HPDE6-E6E7 (cell line): ENCODE measurements around the gene CDH4.
"Not testable (repeated sequence)": the region's sequence is repeated elsewhere in the genome, so short reads cannot be mapped to it uniquely, and the experiment has no call there.

ENCODE experiments used
- DNase-seq: peaks from one replicate; pipeline ENCODE4 v3.0.0; 2011; ENCODE audit warnings: missing footprints; ENCODE audit errors: extremely low spot score

Gene CDH4

DNA sequence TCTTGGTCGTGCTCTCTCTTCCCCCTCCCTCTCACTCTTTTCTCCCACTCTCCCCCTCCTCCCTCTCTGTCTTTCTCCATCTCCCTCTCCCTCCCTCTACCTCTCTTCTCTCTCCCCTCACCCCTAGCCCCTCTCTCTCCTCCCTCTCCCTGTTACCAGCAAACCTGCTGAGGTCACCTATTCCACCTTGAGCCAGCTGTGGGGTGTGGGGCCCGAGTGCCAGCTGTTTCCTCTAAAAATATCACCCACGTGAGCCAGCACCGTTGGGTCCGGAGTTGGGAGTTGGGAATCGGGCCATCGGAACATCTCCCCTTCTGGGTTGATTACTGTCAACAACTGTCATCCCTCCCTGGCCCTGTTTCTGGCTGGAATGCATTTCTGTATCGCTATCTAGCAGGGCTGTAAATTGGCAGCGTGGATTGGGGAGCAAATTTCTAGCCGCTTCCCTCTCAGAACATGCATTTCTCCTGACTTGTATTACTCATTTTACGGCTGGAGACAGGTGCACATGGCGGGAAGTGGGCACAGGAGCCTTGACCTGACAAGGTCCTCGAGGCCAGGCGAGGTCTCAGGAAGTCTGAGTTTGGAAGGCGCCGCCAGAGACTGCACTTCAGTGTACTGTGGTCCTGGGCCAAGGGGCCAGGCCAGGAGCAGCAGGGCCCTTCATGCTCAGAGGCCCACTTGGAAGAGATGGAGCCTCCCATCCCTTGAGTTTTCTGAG is 165.3 kb downstream of the CDH4 start:
- no peak for DNase-seq

GRCh38 chr20:61419010-61419409 is 166.9 kb downstream of the CDH4 start:
- DNase-seq, result no peak

DNA sequence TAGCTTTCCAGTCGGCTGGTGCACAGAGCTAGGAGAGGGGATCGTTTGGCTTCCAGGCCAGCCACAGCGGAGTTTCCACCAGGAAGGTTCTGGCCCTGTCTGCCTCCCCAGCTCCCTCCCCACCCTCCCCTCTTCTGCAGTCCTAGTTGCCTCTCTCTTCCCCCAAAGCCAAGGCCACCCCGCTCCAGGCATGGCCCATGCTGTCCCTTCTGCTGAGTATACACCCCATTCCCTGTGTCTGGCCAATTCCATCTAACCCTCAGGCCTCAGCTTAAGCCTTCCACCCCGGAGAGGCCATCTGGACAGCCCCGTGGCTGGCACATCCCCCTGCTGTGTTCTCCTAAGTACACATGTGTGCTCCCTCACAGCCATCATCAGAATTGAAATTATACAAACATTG is 167.4 kb downstream of the CDH4 start:
- no peak for DNase-seq

- DNase-seq, result no peak
These were observed 168.0 kb downstream of the CDH4 start for GRCh38 chr20:61420056-61420455.

GRCh38 chr20:61420781-61421180 is 168.7 kb downstream of the CDH4 start:
- DNase-seq, result no peak

DNA sequence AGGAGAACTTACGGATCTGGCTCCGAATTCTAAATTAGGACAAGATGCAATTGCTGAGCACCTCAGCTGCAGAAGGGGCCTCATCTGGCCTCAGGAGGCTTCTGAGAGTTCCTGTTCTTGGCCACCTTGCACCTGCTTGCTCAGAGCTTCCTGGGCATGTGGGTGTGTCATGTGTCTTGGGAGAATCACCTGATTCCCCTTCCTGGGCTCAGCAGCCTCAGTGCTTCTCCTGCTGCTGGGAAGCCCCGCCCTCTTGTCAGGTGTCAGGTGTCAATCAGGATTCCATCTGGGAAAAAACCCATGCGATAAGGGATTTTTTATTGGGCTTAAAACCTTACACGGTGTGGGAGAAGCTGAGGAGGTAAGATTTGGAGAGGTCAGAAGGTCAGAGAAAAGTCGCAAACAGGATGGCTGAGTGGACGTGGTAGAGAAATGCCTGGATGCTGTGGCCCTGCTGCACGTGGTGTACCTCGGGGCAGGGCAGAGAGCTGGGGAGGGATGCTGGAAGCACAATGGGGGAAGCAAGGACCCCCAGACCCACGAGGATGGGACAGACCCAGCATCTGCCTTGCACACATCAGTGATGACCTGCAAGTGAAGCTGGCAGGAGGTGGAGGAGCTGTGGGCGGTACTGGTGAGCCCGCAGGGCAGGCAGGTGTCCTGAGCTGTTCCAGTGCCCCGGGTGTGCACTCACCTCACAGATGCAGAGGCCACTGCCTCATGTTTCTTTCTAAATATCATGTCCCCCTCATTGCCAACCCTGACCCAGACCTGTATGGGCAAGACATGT is 170.8 kb downstream of the CDH4 start:
- no peak for DNase-seq

- no peak for DNase-seq
These were observed 172.1 kb downstream of the CDH4 start for GRCh38 chr20:61424011-61424627.

DNA sequence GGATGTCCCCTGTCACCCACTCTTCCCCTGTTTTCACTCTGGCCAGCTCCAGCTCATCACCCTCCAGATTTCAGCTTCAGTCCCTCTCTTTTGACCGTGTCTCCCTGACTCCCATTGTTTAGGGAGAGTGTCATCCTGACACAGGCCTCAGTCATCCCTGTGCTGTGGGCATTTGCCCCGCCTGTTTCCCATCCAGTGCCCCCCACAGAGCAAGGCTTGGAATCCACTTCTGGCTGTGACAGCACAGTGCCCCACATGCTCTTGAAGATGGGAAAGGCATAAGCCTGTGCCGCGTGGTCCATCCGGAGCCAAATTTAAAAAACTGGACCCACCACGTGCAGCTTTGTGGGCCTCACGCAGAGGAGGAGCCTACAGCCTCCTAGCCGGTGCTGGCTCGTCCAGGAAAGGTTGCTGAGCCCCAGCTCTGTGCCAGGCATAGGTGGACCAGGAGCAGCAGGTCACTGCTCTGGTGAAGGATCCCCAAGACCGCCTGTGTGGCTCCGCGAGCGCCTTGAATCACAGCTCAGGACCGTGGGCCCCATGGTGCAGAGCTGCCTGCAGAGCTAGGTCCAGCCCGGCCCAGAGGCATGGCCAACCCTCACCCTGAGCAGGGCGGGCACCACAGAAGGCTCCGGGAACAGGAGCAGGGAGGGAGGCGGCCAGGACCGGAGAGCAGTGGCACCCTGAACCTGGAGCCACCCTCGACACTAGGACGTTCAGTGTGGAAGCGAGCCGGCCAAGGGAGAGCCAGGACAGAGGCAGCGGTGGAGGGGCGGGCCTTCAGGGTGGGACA is 172.8 kb downstream of the CDH4 start:
- no peak for DNase-seq

DNA sequence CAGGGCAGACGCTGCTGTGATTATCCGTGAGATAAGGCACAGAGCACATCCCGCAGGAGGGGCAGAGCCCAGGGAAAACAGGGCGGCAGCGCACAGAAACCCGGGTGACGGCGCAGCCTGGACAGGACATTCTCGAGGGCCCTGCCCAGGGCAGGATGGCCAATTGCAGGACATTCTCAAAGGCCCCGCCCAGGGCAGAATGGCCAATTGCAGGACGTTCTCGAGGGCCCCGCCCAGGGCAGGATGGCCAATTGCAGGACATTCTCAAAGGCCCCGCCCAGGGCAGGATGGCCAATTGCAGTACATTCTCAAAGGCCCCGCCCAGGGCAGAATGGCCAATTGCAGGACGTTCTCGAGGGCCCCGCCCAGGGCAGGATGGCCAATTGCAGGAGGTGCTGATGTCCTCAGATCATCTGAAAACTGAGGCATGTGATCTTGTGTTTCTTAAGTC is 173.5 kb downstream of the CDH4 start:
- DNase-seq, result not testable (repeated sequence)

DNA sequence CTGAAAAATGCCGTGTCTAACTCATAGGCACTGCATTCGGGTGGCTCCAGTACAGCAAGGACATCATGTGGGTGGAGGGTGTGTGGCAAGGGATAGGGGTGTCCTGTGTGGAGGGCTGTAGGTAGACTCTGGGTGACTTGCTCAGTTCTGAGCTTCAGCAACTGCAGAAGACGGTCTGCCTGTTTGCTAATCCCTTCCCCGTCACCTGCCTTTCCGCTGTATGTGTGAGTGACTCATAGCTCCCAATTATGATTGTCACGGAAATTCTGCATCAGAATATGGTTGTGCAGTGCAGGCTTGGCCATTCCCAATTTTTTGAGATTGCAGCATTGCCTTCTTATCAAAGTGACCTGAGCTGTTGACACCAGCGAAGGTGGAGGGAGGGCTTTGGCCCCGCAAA is 174.3 kb downstream of the CDH4 start:
- DNase-seq, result peak; percentile 32

GRCh38 chr20:61429458-61430227 is 177.6 kb downstream of the CDH4 start:
- DNase-seq, result no peak

- no peak for DNase-seq
These were observed 178.2 kb downstream of the CDH4 start for GRCh38 chr20:61430228-61430624.

- no peak for DNase-seq
These were observed 181.1 kb downstream of the CDH4 start for GRCh38 chr20:61433176-61433575.

- DNase-seq, result no peak
These were observed 181.8 kb downstream of the CDH4 start for GRCh38 chr20:61433816-61434215.

DNA sequence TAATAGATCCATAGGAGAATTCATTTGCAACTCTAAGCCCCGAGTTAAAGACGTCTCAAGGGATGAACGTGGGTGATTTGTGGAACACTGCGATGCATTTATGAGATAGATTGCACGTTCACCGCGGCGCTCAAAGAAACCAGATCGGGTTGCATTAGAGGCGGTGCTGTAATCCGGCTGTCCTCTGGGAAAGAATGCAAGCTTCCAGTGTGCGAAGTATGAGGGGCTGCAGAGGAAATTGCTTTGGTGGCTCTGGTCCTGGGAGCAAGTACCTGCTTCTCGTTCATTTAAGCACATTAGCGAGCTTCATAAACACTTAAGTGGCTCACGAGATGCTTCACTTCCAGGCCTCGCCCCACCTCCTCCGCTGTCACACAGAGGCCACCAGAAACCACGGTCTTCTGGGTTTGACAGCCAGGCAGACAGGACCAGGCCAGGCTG is 182.3 kb downstream of the CDH4 start:
- no peak for DNase-seq

DNA sequence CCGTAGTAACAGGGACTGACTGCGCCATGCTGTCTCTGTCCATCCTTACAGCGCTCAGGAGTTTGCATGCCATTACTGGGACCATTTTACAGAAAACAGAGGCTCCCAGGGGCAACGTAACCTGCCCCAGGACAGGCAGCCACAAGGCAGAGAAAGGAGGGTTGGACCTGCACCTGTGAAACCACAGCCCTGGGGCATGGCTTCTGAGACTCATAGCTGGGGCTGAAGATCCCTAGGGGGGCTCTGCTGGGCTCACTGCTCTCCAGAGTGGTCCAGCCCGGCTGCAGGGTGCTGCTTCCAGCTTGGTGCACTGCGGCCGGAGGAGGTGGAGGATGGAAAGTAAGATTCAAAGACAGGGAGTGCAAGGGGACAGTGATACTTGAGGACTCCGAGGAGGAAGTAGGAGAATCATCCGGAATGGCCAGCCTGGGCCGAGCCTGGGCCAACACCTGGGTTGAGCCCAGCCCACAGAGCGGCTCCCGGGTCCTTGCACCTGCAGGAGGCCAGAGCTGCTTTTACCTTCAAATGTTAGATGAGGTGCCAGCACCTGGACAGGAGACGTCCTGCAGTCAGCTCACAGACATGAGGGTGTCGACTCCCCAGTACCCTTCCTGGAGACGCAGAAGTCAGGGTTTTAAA is 183.2 kb downstream of the CDH4 start:
- no peak for DNase-seq

GRCh38 chr20:61435823-61436220 is 183.8 kb downstream of the CDH4 start:
- DNase-seq, result no peak

- DNase-seq, result peak; percentile 62
These were observed 184.2 kb downstream of the CDH4 start for GRCh38 chr20:61436283-61436666.

GRCh38 chr20:61436667-61437279 is 184.7 kb downstream of the CDH4 start:
- peak; percentile 79 for DNase-seq
